T-helper 1 cell treated with Interleukin-12 subunit alpha and Interleukin-12 subunit beta and Interleukin-4 antibody, amounts not matched to agents 30 μg/mL and 1 μg/mL, for 36 hours (primary cell): Measurements from ENCODE around the gene ERBB4.

ENCODE experiments used
- H3K27ac Mint-ChIP-seq: one replicate; pipeline ENCODE4 v1.8.0; 2021; ENCODE audit warnings: mild to moderate bottlenecking, mixed read lengths
- H3K27me3 Mint-ChIP-seq: one replicate; pipeline ENCODE4 v1.8.0; 2021; ENCODE audit warnings: low read depth, mixed read lengths
- H3K36me3 Mint-ChIP-seq: one replicate; pipeline ENCODE4 v1.8.0; 2021; ENCODE audit warnings: low read depth, mixed read lengths
- H3K4me1 Mint-ChIP-seq: one replicate; pipeline ENCODE4 v1.8.0; 2021; ENCODE audit warnings: low read depth, mixed read lengths
- H3K4me3 Mint-ChIP-seq: one replicate; pipeline ENCODE4 v1.8.0; 2021; ENCODE audit warnings: mild to moderate bottlenecking, moderate library complexity, mixed read lengths
- H3K9me3 Mint-ChIP-seq: one replicate; pipeline ENCODE4 v1.8.0; 2021; ENCODE audit warnings: mixed read lengths

Gene ERBB4

DNA sequence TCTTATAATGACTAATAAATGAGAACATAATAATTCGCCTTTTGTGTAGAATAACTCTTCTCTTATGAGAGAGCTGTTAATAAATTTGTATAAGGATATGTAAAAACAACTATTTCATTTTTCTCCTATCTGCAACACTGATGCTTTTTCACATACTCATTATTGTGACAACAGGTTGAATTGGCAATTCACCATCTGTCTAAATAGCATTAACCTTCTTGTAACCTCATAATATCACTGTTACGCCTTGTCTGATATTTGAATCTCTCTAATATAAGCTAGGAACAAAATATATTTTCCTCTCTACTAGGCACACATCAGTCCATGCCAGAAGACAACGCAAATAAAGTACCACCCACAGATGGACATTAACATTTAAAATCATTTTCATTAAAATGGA lies 1043.3 kb downstream of the ERBB4 start:
- Mint-ChIP-seq H3K36me3 (no peaks in the 10 kb centered on the region), H3K27ac (no peak overlapping the region)

DNA sequence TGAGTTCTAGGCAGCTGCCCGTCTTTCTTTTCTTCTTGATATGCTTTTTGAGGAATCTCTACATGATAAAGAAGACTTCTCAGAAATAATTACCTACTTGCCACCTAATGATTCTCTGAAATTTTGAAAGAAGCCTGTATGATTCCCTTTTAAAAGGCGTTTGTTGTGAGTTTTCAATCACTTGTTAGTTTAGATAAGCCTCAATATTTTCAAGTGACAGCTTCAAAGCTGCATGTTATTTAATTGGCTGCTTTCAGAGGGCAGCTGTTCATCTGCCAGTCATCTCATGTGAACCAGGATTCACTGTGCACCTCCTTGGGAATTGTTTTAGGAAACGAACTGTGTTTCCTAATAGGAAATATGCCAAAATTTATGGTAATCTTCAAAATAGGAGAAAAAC lies 1044.1 kb downstream of the ERBB4 start:
- Mint-ChIP-seq H3K4me3 (no peak overlapping the region), H3K36me3 (no peaks in the 10 kb centered on the region), H3K9me3 (no peaks in the 10 kb centered on the region), H3K4me1 (no peaks in the 10 kb centered on the region), H3K27ac (no peak overlapping the region), H3K27me3 (no peaks in the 10 kb centered on the region)

More for the DNA sequence above, 1043.3 kb downstream of the ERBB4 start:
- Mint-ChIP-seq H3K4me1 (no peaks in the 10 kb centered on the region), H3K27me3 (no peaks in the 10 kb centered on the region), H3K4me3 (no peak overlapping the region), H3K9me3 (no peaks in the 10 kb centered on the region)

DNA sequence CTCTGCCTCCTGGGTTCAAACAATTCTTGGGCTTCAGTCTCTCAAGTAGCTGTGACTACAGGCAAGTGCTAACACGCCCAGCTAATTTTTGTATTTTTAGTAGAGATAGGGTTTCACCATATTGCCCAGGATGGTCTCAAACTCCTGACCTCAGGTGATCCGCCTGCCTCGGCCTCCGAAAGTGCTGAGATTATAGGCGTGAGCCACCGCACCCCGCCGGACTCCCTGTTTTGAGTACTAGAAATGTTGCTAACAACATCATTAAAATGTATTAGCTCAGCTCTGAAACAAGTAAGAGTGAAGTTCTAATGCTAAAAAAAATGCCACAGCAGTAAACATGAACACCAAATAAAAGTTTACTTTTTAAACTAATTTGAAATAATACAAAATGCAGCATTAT lies 1044.5 kb downstream of the ERBB4 start:
- no peak overlapping the region for H3K27ac Mint-ChIP-seq
- H3K4me3 Mint-ChIP-seq: no peak overlapping the region
- no peaks in the 10 kb centered on the region for H3K4me1 Mint-ChIP-seq
- H3K36me3 Mint-ChIP-seq: no peaks in the 10 kb centered on the region
- H3K27me3 Mint-ChIP-seq: no peaks in the 10 kb centered on the region
- no peaks in the 10 kb centered on the region for H3K9me3 Mint-ChIP-seq

DNA sequence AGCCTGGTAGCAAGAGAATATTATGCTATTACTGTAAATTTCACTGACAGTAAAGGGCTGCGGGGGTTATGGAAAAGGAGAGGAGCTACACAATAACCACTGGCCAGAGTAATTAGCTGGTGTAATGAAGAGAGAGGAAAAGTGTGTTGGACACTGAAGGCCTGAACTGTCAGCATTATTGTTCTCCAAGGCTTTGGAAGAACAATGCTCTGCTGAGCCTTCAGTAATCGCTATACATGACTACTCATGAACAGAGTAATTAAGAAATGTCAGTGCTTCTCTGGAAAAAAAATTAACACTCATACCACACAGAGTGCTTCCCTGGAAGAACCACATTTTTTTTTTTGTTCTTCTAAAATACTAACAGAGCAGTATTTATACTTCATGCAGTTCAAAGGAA lies 1050.9 kb downstream of the ERBB4 start:
- no peaks in the 10 kb centered on the region for H3K36me3 Mint-ChIP-seq
- H3K27me3 Mint-ChIP-seq: no peaks in the 10 kb centered on the region
- H3K4me1 Mint-ChIP-seq: no peaks in the 10 kb centered on the region
- H3K4me3 Mint-ChIP-seq: no peak overlapping the region
- H3K27ac Mint-ChIP-seq: no peak overlapping the region
- no peaks in the 10 kb centered on the region for H3K9me3 Mint-ChIP-seq

DNA sequence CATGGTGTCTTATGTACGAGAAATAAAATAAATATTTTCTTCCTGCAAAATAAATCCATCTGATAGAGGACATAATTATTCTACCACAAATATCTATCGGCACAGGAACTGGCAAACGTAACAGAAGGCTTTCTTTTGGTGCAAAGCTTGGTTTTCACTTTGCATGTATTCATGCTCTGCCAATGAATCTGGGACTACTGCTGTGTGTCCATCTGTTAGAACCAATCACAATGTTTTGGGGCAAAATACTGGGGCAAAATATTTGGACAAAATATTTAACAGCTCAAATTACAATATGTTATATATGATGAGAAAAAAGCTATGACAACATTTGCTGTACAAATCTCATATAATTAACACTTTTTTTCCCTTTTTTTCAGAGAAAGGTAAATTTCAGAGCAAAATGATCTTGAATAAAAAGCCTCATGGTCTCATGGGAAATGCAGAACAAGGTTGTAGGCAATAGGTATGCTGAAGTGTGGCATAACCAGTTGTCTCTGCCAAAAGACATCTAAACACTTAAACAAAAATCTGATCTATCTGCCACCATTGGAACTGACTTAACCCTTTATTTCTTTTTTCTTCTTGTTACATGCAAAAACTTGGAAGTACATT lies 1059.0 kb downstream of the ERBB4 start:
- Mint-ChIP-seq H3K4me3 (no peak overlapping the region), H3K27ac (no peak overlapping the region), H3K4me1 (no peaks in the 10 kb centered on the region), H3K36me3 (no peaks in the 10 kb centered on the region), H3K27me3 (no peaks in the 10 kb centered on the region), H3K9me3 (no peaks in the 10 kb centered on the region)

DNA sequence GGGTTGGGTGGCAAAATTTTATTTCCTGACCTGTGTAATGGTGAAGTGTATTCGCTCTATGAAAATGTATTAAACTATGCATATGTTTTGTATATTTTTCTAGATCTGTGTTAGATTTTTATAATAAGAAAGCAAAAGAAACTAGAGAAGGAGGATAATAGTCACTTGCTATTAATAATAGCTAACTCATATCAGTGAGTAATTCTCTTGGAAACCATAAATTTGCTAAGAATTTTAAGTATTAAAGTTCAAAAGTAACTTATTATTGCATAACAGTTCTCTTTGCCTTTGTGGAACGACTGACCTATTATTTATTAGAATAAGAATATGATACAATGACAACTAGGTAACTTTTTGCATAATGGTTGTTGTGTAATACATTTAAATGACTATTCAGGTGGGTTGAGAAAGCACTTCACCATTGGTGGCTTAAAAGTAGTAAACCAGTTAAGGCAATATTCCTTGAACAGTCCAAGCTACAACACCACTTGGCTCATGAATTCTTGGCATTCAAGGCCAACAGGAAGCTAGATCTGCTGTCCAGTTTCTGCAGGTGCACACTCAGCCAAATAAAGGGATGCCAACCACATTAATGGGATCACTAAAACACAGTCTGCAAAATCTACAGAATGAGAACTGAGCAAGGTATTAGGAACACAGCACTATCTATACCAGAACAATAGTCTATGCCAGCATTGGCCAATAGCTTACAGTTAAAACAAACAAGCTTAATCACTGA lies 1060.9 kb downstream of the ERBB4 start:
- no peaks in the 10 kb centered on the region for H3K36me3 Mint-ChIP-seq
- H3K4me3 Mint-ChIP-seq: no peak overlapping the region
- H3K27ac Mint-ChIP-seq: no peak overlapping the region
- no peaks in the 10 kb centered on the region for H3K4me1 Mint-ChIP-seq
- no peaks in the 10 kb centered on the region for H3K27me3 Mint-ChIP-seq
- H3K9me3 Mint-ChIP-seq: no peaks in the 10 kb centered on the region

DNA sequence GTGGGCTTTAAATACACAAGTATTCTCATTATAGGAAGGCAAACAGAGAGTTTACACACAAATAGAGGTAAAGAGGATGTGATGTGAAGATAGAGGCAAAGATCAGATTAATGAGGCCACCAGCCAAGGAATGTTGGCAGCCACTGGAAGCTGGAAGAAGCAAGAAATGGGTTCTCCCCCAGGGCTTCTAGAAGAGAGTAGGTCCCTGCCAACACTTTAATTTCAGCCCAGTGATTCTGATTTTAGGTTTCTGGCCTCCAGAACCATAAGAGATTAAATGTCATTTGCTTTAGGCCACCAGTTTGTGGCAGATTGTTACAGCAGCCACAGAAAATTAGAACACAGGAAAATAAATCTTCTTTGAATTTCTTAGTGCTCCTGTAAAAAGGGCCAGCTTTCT lies 1065.5 kb downstream of the ERBB4 start:
- Mint-ChIP-seq H3K9me3 (no peaks in the 10 kb centered on the region), H3K4me1 (no peaks in the 10 kb centered on the region), H3K27me3 (no peaks in the 10 kb centered on the region), H3K36me3 (no peaks in the 10 kb centered on the region), H3K27ac (no peak overlapping the region), H3K4me3 (no peak overlapping the region)

DNA sequence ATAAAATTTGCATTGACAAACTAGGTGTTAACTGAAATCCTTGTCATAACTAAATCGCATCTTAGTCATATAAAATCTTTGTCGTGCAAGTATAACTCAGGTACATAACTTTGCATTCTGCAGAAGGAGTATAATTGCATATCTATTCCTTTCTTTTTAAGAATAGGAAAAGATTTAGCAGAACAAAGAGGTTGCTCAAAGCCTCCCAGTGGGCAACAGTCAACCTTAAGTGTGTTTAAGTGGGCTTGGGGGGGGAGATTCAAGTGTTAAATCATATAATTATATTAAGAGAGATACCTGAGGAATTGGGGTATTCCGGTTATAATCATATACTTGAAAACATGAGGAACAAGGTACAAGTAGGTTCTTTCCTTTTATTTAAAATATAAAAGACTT lies 1068.9 kb downstream of the ERBB4 start:
- H3K9me3 Mint-ChIP-seq: no peaks in the 10 kb centered on the region
- no peak overlapping the region for H3K4me3 Mint-ChIP-seq
- H3K27me3 Mint-ChIP-seq: no peaks in the 10 kb centered on the region
- H3K4me1 Mint-ChIP-seq: no peaks in the 10 kb centered on the region
- no peaks in the 10 kb centered on the region for H3K36me3 Mint-ChIP-seq
- H3K27ac Mint-ChIP-seq: no peak overlapping the region

DNA sequence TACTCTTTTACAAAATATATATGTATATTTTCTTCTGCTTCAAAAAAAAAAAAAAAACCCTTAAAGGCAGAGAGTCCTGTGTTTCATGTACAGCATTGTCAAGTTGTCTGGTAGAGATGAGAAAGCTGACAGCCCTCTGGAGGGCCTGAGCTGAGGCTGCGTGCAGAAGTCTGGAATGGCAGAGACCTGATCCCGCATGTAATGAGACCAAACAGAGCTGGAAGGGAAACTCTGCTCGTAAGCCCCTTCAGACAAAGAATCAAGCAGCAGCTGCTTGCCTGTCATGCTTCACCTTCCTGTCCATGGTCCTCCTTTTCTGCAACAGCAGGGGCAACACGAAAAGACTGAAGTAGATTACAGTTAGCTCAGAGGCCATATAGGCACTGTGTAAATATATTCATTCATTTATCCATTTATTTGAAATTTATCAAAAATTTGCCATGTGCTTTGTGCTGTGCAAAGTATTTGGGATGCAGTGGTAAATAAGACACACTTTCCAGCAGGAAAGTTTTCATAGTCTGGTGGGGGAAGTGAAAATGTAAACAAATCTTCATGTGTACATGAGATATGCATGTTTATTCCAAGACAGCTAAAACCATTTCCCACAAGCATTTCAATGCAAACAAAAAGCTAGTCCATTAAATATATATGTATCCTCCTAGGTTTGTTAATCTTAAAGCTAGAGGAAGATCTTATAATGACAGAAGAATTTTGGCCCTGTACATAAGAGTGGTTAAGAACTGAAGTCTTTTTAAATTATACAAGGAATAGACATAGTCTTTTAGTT lies 1069.5 kb downstream of the ERBB4 start:
- Mint-ChIP-seq H3K27ac (no peak overlapping the region), H3K4me1 (no peaks in the 10 kb centered on the region), H3K4me3 (no peak overlapping the region), H3K27me3 (no peaks in the 10 kb centered on the region), H3K36me3 (no peaks in the 10 kb centered on the region), H3K9me3 (no peaks in the 10 kb centered on the region)

DNA sequence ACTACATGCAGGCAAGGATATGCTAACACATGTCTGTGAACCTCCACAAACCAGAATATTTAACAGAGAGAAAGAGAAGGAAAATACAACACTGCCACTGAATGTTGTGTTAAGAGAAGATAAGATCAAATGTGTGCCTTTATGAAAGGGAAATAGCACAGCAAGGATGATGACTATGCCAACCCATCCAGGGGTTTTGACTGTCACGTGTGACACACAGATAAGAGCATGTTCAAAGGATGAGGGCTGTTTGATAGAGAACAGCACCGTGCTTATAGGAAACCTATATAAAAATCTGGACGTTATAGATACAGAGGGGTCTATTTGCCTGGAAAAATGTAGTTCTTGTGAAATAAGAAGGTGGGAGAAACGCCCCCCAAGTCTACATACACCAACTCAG lies 1070.4 kb downstream of the ERBB4 start:
- Mint-ChIP-seq H3K36me3 (no peaks in the 10 kb centered on the region), H3K9me3 (no peaks in the 10 kb centered on the region), H3K27me3 (no peaks in the 10 kb centered on the region), H3K27ac (no peak overlapping the region), H3K4me1 (no peaks in the 10 kb centered on the region), H3K4me3 (no peak overlapping the region)

DNA sequence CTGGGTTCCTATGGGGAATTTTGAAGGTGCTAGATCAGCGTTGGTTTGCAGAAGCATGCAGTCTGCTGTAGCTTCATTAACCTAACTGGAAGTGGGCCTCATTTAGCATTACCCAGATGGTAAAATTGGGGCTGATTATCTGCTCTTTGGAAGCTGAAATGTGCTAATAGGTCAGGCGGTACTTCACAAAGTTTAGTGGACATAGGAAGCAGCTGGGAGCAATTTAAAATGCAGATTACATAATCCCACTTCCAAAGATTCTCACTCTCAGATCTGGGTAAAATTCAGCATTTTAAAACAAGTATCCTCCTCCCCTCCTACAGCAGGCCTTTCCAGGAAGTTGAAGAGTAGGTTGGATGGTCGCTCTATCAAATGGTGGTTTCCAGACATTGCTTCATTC lies 1075.2 kb downstream of the ERBB4 start:
- Mint-ChIP-seq H3K9me3 (no peaks in the 10 kb centered on the region), H3K27me3 (no peaks in the 10 kb centered on the region), H3K4me1 (no peaks in the 10 kb centered on the region), H3K27ac (no peak overlapping the region), H3K36me3 (no peaks in the 10 kb centered on the region), H3K4me3 (no peak overlapping the region)

DNA sequence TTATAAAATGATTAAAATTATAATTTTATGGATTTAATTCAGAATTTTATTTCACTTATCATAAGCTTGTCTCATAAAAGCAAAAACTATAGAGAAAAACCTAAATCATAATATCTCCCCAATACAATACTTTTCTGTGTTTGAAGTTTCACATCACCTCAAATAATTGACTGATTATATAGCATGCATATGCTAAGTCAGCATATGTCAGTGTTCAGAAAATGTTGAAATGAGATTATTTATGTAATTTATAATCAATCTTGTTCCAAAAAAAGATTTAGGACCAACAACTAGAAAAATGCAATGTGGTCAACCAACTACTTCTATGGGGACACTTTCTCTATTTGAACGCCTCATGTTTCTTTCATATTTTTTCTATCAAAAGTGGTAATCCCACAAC lies 1079.6 kb downstream of the ERBB4 start:
- H3K4me1 Mint-ChIP-seq: no peaks in the 10 kb centered on the region

DNA sequence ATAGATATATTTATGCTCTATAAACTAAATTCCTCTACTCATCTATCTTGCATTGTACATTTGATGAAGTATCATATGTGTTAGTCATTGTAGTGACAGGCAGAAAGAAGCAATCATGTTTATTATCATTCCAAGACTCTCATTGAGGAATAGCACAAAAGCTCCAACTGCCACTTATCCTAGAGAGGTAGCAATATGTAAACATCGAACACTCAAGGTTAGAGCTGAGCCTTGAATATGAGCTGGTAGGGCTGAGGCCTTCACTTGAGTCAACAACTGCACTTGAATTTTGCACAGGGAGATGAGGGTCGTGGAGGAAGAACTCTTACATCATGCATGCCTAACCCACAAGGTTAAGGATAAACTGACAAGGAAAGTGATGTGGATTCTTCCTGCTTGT lies 1081.3 kb downstream of the ERBB4 start:
- H3K36me3 Mint-ChIP-seq: no peaks in the 10 kb centered on the region
- no peak overlapping the region for H3K4me3 Mint-ChIP-seq
- H3K4me1 Mint-ChIP-seq: no peaks in the 10 kb centered on the region
- no peaks in the 10 kb centered on the region for H3K27me3 Mint-ChIP-seq
- H3K9me3 Mint-ChIP-seq: no peaks in the 10 kb centered on the region
- no peak overlapping the region for H3K27ac Mint-ChIP-seq

More for the DNA sequence above, 1079.6 kb downstream of the ERBB4 start:
- H3K4me3 Mint-ChIP-seq: no peak overlapping the region
- H3K36me3 Mint-ChIP-seq: no peaks in the 10 kb centered on the region
- H3K27me3 Mint-ChIP-seq: no peaks in the 10 kb centered on the region
- no peak overlapping the region for H3K27ac Mint-ChIP-seq
- no peaks in the 10 kb centered on the region for H3K9me3 Mint-ChIP-seq

DNA sequence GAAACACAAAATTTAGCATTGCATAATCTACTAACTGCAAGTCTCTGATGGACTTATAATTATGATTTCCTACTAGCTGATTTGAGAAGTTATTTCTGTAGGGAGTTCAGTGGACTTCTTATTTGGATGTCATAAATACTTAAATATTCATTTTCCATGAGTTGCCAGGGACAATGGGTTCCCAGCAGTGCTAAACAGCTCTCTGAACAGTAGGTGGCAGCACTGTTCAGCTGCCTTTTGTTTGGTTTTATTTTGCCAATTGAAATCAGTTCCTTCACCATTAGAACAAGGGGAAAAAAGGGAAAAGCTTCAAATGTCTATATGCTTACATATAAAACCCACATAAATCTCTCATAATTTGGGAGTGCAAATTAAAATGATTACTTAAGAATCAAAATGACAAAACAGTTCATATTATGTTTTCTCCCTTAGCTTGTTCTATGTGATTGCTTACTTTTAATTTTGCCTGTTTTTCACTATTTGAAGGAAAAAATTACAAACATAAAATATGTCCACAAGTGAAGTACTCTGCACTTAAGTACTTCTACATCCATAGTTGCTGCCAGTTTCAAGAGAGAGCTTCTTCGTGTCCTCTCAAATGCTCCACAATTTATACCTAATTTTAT lies 1083.3 kb downstream of the ERBB4 start:
- no peak overlapping the region for H3K4me3 Mint-ChIP-seq
- H3K27me3 Mint-ChIP-seq: no peaks in the 10 kb centered on the region
- H3K4me1 Mint-ChIP-seq: no peaks in the 10 kb centered on the region
- no peak overlapping the region for H3K27ac Mint-ChIP-seq
- H3K36me3 Mint-ChIP-seq: no peaks in the 10 kb centered on the region
- H3K9me3 Mint-ChIP-seq: no peaks in the 10 kb centered on the region

DNA sequence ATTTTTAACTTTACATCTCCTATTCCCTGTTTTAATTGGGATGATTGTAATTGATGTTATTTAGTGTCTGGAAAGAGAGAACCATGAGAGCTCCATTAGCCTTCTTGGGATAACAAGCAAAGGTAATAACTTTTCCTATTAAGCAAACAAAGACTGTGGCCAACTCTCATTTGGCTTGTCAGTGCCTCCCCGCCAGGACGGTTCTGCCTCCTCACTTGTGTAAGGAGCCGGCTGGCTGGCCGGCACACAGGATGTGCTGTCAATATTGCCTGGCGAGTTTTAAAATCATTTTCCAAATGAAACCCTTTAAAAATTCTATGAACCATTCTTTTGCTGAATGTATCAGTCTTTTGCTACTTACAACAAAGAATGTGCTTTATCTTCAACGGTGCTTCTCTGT lies 1083.9 kb downstream of the ERBB4 start:
- no peak overlapping the region for H3K27ac Mint-ChIP-seq

More for the DNA sequence above, 1083.9 kb downstream of the ERBB4 start:
- H3K4me1 Mint-ChIP-seq: no peaks in the 10 kb centered on the region
- H3K4me3 Mint-ChIP-seq: no peak overlapping the region
- H3K27me3 Mint-ChIP-seq: no peaks in the 10 kb centered on the region
- H3K9me3 Mint-ChIP-seq: no peaks in the 10 kb centered on the region
- no peaks in the 10 kb centered on the region for H3K36me3 Mint-ChIP-seq
